Measurements from ENCODE around the gene CBLB.

- TF ChIP-seq POLR2A (IDR thresholded peaks at IDR 0.05) (no peak), CTCF (IDR thresholded peaks at IDR 0.05) (no peak)
Measured at GRCh38 chr3:105729667-105730066, 139.1 kb downstream of the CBLB start.
